Fibroblast of pulmonary artery (primary cell): Measurements from ENCODE around the gene MARK2.

ENCODE experiments used
- DNase-seq: peaks from one replicate; pipeline ENCODE4 v3.0.0-alpha.2; 2010; ENCODE audit warnings: low read depth
- H3K4me3 ChIP-seq: replicated peaks from 2 replicates; pipeline ENCODE4 v1.5.1; 2011; ENCODE audit warnings: low read depth, mild to moderate bottlenecking, control low read depth, low read length, moderate library complexity
- CTCF ChIP-seq: IDR thresholded peaks from 2 replicates; pipeline ENCODE4 v1.5.1; 2011; ENCODE audit warnings: mild to moderate bottlenecking, control low read depth, low read length, inconsistent platforms; ENCODE audit errors: missing control alignments

Gene MARK2

GRCh38 chr11:63838678-63839507 is at the start of gene MARK2:
Gene MARK2, plus strand, starts transcription at chr11:63839110. Its CDS starts 397 bp downstream, at chr11:63839507.
- H3K4me3 ChIP-seq: peak within 1 kb of the TSS; percentile 78
- peak; percentile 98 for DNase-seq
- no peak for TF ChIP-seq CTCF

- no peak for TF ChIP-seq CTCF
- H3K4me3 ChIP-seq: no peak overlapping the region
- no peak for DNase-seq
These were observed 47.3 kb upstream of the MARK2 start for GRCh38 chr11:63791495-63792167.

- H3K4me3 ChIP-seq: no peak overlapping the region
- TF ChIP-seq CTCF: no peak
- no peak for DNase-seq
These were observed 45.7 kb upstream of the MARK2 start for GRCh38 chr11:63793161-63793560.

- DNase-seq: no peak
- no peak overlapping the region for H3K4me3 ChIP-seq
- TF ChIP-seq CTCF: no peak
These were observed 43.8 kb upstream of the MARK2 start for GRCh38 chr11:63795066-63795465.

- TF ChIP-seq CTCF: no peak
- no peak overlapping the region for H3K4me3 ChIP-seq
- DNase-seq: no peak
These were observed 38.0 kb upstream of the MARK2 start for GRCh38 chr11:63800921-63801320.

GRCh38 chr11:63802637-63803414 is 36.1 kb upstream of the MARK2 start:
- TF ChIP-seq CTCF: no peak
- DNase-seq: peak; percentile 72
- no peak overlapping the region for H3K4me3 ChIP-seq
